WERI-Rb-1 (cell line): Measurements from ENCODE around the gene FBXL17.

Experiments used
- DNase-seq: peaks from one replicate; pipeline ENCODE4 v3.0.0-alpha.2; 2020
- H3K27ac ChIP-seq: fragments of 250-450 bp; sonication (Bioruptor Pico); 2 replicates; pipeline ENCODE4 v1.5.1; 2020; ENCODE audit warnings: mild to moderate bottlenecking, moderate library complexity
- H3K27me3 ChIP-seq: fragments of 250-450 bp; sonication (Bioruptor Pico); 2 replicates; pipeline ENCODE4 v1.5.1; 2021; ENCODE audit warnings: mild to moderate bottlenecking, low read depth, moderate library complexity; ENCODE audit not compliant: insufficient read depth, severe bottlenecking
- H3K36me3 ChIP-seq: fragments of 250-450 bp; sonication (Bioruptor Pico); 2 replicates; pipeline ENCODE4 v1.5.1; 2020; ENCODE audit warnings: mild to moderate bottlenecking, moderate library complexity
- H3K4me3 ChIP-seq: 2 replicates; pipeline ENCODE4 v1.5.1; 2011; ENCODE audit warnings: low read depth, mild to moderate bottlenecking, control low read depth, low read length
- H3K9me3 ChIP-seq: fragments of 250-450 bp; sonication (Bioruptor Pico); 2 replicates; pipeline ENCODE4 v1.5.1; 2021; ENCODE audit warnings: mild to moderate bottlenecking, moderate library complexity; ENCODE audit not compliant: severe bottlenecking
- TF ChIP-seq, protein P1 (sequence below): IDR thresholded peaks from 2 replicates; pipeline ENCODE4 v1.5.1; 2011; ENCODE audit warnings: low read depth, mild to moderate bottlenecking, control low read depth, inconsistent platforms, low read length

The FBXL17 gene

DNA sequence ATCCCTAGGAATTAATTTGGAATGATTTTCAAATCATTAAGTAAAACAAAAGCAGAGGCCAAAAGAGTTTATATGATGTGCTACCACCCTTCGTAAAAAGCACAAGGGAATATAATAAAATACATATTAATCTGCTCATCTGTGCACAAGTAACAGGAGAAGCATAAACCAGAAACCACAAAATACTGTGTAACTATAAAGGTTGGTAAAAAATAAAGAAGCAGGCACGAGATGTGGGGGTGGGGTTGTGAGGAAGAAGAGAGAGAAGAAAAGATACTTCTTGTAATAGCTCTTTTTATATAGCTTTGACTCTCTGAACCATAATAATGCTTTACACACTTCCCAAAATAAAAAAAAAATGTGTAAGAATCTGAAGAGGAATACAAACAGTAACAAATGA is 496.3 kb downstream of the FBXL17 start:
- H3K27me3 ChIP-seq = no peaks in the 10 kb centered on the region
- H3K36me3 ChIP-seq = no peaks in the 10 kb centered on the region
- no peak overlapping the region for H3K4me3 ChIP-seq
- H3K9me3 ChIP-seq = no peaks in the 10 kb centered on the region
- TF ChIP-seq, protein P1, sequence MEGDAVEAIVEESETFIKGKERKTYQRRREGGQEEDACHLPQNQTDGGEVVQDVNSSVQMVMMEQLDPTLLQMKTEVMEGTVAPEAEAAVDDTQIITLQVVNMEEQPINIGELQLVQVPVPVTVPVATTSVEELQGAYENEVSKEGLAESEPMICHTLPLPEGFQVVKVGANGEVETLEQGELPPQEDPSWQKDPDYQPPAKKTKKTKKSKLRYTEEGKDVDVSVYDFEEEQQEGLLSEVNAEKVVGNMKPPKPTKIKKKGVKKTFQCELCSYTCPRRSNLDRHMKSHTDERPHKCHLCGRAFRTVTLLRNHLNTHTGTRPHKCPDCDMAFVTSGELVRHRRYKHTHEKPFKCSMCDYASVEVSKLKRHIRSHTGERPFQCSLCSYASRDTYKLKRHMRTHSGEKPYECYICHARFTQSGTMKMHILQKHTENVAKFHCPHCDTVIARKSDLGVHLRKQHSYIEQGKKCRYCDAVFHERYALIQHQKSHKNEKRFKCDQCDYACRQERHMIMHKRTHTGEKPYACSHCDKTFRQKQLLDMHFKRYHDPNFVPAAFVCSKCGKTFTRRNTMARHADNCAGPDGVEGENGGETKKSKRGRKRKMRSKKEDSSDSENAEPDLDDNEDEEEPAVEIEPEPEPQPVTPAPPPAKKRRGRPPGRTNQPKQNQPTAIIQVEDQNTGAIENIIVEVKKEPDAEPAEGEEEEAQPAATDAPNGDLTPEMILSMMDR = no peak
- H3K27ac ChIP-seq = no peak overlapping the region
- DNase-seq = no peak

DNA sequence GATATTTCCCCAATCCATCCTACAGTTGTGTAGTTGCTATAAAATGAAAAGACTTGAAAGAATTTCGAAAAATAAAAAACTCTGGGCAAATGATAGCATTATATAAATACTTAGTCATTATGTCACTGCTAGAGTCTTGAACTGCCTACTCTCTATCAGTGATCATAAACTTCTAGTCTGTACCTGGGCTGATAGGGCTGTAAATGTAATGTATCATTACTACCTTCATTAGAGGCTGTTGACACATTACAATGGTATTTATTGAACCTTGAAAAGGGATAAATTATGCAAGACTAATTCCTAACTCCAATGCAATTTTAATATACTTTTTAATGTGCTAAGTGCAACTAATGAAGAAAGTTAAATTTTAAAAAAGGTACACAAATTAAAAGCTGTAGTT is 497.0 kb downstream of the FBXL17 start:
- TF ChIP-seq, protein P1 = no peak
- Histone ChIP-seq H3K36me3 (no peaks in the 10 kb centered on the region), H3K27ac (no peak overlapping the region), H3K9me3 (no peaks in the 10 kb centered on the region), H3K4me3 (no peak overlapping the region), H3K27me3 (no peaks in the 10 kb centered on the region)
- no peak for DNase-seq

DNA sequence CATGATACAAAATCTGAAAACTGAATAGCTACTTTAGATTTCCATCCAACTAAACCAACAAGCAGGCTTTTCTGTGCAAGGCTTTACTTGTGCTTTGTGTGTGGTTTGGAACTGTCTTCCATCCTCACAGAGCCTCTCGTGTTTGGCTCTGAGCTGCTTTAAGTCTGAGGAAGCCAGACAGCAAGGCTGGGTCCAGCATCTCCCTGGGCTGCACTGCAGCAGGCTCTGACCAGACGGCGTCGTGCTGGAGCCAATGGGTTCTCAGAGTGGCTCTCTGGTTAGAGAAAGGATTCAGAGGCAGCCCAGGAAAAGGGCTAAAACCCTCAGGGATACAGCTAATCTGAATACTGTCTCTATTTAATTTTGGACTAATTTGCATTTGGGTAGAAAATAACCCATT is 503.2 kb downstream of the FBXL17 start:
- Histone ChIP-seq H3K9me3 (no peaks in the 10 kb centered on the region), H3K4me3 (no peak overlapping the region), H3K36me3 (no peaks in the 10 kb centered on the region), H3K27me3 (no peaks in the 10 kb centered on the region), H3K27ac (no peak overlapping the region)
- DNase-seq = peak; percentile 35
- TF ChIP-seq, protein P1 = no peak

DNA sequence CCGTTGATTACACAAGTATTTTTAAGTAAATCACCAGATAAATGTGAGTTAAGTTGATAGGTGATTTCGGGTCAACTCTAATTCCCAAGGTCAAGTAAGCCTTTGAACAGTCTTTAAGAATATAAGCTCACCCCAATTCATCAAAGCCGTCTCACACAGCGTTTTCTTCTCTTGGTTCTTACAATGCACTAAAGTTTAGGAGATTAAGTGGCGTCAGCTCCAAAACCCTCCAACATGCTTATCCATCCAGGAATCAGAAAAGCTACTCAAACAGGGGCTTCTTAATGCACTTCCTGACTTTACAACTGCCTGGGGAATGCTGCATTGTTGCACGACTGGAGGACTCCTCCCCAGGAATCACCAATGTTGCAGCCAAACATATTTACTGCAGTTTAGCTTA is 505.0 kb downstream of the FBXL17 start:
- H3K9me3 ChIP-seq = no peaks in the 10 kb centered on the region
- no peaks in the 10 kb centered on the region for H3K27me3 ChIP-seq
- TF ChIP-seq, protein P1 = no peak
- H3K27ac ChIP-seq = peak overlapping the region; percentile 46
- peak; percentile 58 for DNase-seq
- peak overlapping the region; percentile 16 for H3K4me3 ChIP-seq
- no peaks in the 10 kb centered on the region for H3K36me3 ChIP-seq

DNA sequence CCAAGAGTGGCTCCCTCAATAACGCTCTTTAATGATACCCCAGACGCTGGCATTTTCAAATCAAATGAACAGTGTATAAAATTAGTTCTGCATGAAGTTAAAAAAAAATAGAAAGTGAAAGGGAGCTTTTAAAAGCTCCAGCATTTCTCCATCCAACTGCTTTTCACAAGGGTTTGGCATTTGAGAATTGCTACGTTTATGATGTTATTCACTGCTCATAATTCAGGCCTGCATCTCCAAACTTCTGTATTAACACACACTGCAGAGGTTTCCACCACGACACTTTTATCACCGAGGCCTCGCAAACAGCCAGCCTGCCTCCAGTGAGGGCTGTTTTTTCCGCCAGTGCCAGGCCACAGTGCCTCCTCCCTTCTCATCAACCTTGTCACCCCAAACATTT is 505.6 kb downstream of the FBXL17 start:
- Histone ChIP-seq H3K9me3 (no peaks in the 10 kb centered on the region), H3K27me3 (no peaks in the 10 kb centered on the region), H3K4me3 (peak overlapping the region; percentile 16), H3K36me3 (no peaks in the 10 kb centered on the region), H3K27ac (peak overlapping the region; percentile 25)
- TF ChIP-seq, protein P1 = no peak
- peak; percentile 23 for DNase-seq

DNA sequence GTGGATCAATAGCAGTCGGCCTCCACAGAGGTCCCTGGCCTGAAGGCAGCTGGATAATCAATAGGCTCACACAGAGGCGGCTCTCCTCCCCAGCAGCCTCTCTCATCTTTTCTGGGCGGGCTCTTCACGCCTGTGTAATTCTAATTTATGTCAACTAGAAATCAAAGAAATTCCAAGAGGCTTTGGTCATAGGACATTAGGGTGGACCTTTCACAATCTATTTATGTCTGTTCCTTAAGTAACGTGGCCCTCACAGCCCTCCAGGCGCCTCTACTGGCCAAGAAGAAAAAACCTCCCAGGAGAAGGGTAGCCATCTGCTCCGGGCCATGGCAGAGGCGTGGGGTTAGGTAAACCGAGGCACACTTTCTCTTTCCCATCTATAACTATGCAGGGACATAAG is 506.1 kb downstream of the FBXL17 start:
- peak; percentile 59 for DNase-seq
- H3K36me3 ChIP-seq = no peaks in the 10 kb centered on the region
- no peak overlapping the region; the same call in 1 of the 2 replicates for H3K27ac ChIP-seq
- TF ChIP-seq, protein P1 = peak; percentile 39; the same call in 1 of the 2 replicates
- no peaks in the 10 kb centered on the region for H3K9me3 ChIP-seq
- H3K4me3 ChIP-seq = no peak overlapping the region
- H3K27me3 ChIP-seq = no peaks in the 10 kb centered on the region
